H1 (cell line): Measurements from ENCODE around the gene TRAPPC5. TPM values are rescaled to one million over a fixed set of nuclear protein-coding genes. Genes with fewer than 3 reads are reported as not detected.

ENCODE experiments used
- CTCF ChIA-PET: fragments of 300-600 bp; sonication (Branson Sonifier 250); formaldehyde crosslinking; loops from one replicate; lab custom pipeline; 2021; ENCODE audit not compliant: partially characterized antibody; lab: Charles Lee
- POLR2A ChIA-PET: fragments of 300-600 bp; sonication (Branson Sonifier 250); formaldehyde crosslinking; loops from one replicate; lab custom pipeline; 2021; ENCODE audit warnings: inconsistent platforms; ENCODE audit not compliant: partially characterized antibody; lab: Charles Lee
- DNase-seq, 2 experiments: peaks; one replicate each; pipeline versions ENCODE4 v3.0.0 to v3.0.0-alpha.2; 2010 to 2022; ENCODE audit warnings: low spot score in 2 of 2, low read depth in 1 of 2, mixed read lengths in 1 of 2
- FAIRE-seq: peaks from 2 replicates; lab custom pipeline; 2011; peaks lifted over from hg19 to GRCh38; lab: Jason Lieb, UNC
- H2AFZ ChIP-seq: 2 replicates; pipeline ENCODE4 v1.8.1; 2012; ENCODE audit warnings: low read length, inconsistent platforms
- H2AK5ac ChIP-seq: 2 replicates; pipeline ENCODE4 v1.6.1; 2013; ENCODE audit warnings: low read depth, low read length
- H2BK120ac ChIP-seq: replicated peaks from 2 replicates; pipeline ENCODE3; 2013; ENCODE audit warnings: low read depth, low read length, inconsistent platforms
- H2BK12ac ChIP-seq: 2 replicates; pipeline ENCODE4 v1.6.1; 2013; ENCODE audit warnings: low read depth, low read length
- H2BK15ac ChIP-seq: 2 replicates; pipeline ENCODE4 v1.6.1; 2013; ENCODE audit warnings: low read length
- H2BK20ac ChIP-seq: 2 replicates; pipeline ENCODE4 v1.6.1; 2013; ENCODE audit warnings: low read length
- H2BK5ac ChIP-seq: 2 replicates; pipeline ENCODE4 v1.6.1; 2013; ENCODE audit warnings: low read depth, low read length
- H3K14ac ChIP-seq: 2 replicates; pipeline ENCODE4 v1.6.1; 2013; ENCODE audit warnings: inconsistent platforms; ENCODE audit not compliant: insufficient read length
- H3K18ac ChIP-seq: 2 replicates; pipeline ENCODE4 v1.6.1; 2013; ENCODE audit warnings: low read length; ENCODE audit errors: extremely low read depth
- H3K23ac ChIP-seq: 2 replicates; pipeline ENCODE4 v1.6.1; 2013; ENCODE audit warnings: inconsistent platforms; ENCODE audit not compliant: insufficient read length
- H3K23me2 ChIP-seq: 2 replicates; pipeline ENCODE4 v1.6.1; 2013; ENCODE audit warnings: low read depth, low read length
- H3K27ac ChIP-seq: 2 replicates; pipeline ENCODE4 v1.6.1; 2011; ENCODE audit warnings: low read depth, low read length, inconsistent platforms
- H3K27me3 ChIP-seq, 4 experiments: replicated peaks in 1 of 4; 1 replicate in 1 of 4; 2 replicates in 3 of 4; pipeline versions ENCODE4 v1.6.1 to v1.8.1; 2011 to 2013; ENCODE audit warnings: low read length in 3 of 4, mild to moderate bottlenecking in 3 of 4, inconsistent platforms in 2 of 4, mixed read lengths in 2 of 4, moderate library complexity in 1 of 4; ENCODE audit not compliant: control insufficient read depth in 3 of 4, insufficient read depth in 3 of 4; ENCODE audit errors: extremely low read depth in 1 of 4
- H3K36me3 ChIP-seq, 4 experiments: 2 replicates each; pipeline versions ENCODE4 v1.6.1 to v1.8.1; 2011 to 2013; ENCODE audit warnings: mild to moderate bottlenecking in 4 of 4, low read length in 3 of 4, moderate library complexity in 2 of 4, control low read depth in 1 of 4, inconsistent platforms in 1 of 4; ENCODE audit not compliant: insufficient read depth in 4 of 4, control insufficient read depth in 2 of 4
- H3K4ac ChIP-seq: replicated peaks from 2 replicates; pipeline ENCODE3; 2013; ENCODE audit warnings: low read length, low read depth, mixed read lengths, inconsistent platforms; ENCODE audit not compliant: insufficient read length
- H3K4me1 ChIP-seq, 4 experiments: replicated peaks in 1 of 4; 1 replicate in 1 of 4; 2 replicates in 3 of 4; pipeline versions ENCODE4 v1.6.1 to v1.8.1; 2011 to 2013; ENCODE audit warnings: low read length in 3 of 4, inconsistent platforms in 2 of 4, mixed read lengths in 1 of 4; ENCODE audit not compliant: insufficient read depth in 4 of 4, control insufficient read depth in 3 of 4
- H3K4me2 ChIP-seq, 2 experiments: 2 replicates each; pipeline versions ENCODE4 v1.6.1 to v1.8.1; 2011 to 2013; ENCODE audit warnings: low read depth in 2 of 2, low read length in 2 of 2, control low read depth in 1 of 2, inconsistent platforms in 1 of 2, mild to moderate bottlenecking in 1 of 2; ENCODE audit not compliant: insufficient read depth in 1 of 2
- H3K4me3 ChIP-seq, 4 experiments: fragments of 200-600, 300-600 bp in 1 of 4; sonication (generic), shearing (Covaris generic), sonication (Bioruptor Twin) in 1 of 4; 2 replicates each; pipeline versions ENCODE4 v1.5.1 to v1.8.1; 2011 to 2016; ENCODE audit warnings: low read length in 4 of 4, low read depth in 3 of 4, control low read depth in 2 of 4, inconsistent platforms in 2 of 4, mild to moderate bottlenecking in 2 of 4, mixed read lengths in 1 of 4, moderate library complexity in 1 of 4; ENCODE audit not compliant: insufficient read depth in 2 of 4; ENCODE audit errors: extremely low read depth in 1 of 4
- H3K56ac ChIP-seq: replicated peaks from 2 replicates; pipeline ENCODE3; 2013; ENCODE audit warnings: low read depth, mild to moderate bottlenecking, mixed read lengths, low read length, inconsistent platforms; ENCODE audit not compliant: insufficient read length
- H3K79me1 ChIP-seq: 2 replicates; pipeline ENCODE4 v1.6.1; 2013; ENCODE audit warnings: low read depth, low read length, control low read depth
- H3K79me2 ChIP-seq, 2 experiments: 2 replicates each; pipeline versions ENCODE4 v1.6.1 to v1.8.1; 2012 to 2013; ENCODE audit warnings: low read length in 2 of 2, mild to moderate bottlenecking in 2 of 2, inconsistent platforms in 1 of 2; ENCODE audit not compliant: insufficient read depth in 2 of 2, control insufficient read depth in 1 of 2
- H3K9ac ChIP-seq, 4 experiments: replicated peaks in 1 of 4; 1 replicate in 1 of 4; 2 replicates in 3 of 4; pipeline versions ENCODE4 v1.6.1 to v1.8.1; 2011 to 2013; ENCODE audit warnings: low read depth in 3 of 4, low read length in 3 of 4, control low read depth in 2 of 4, mild to moderate bottlenecking in 2 of 4, moderate library complexity in 2 of 4, inconsistent platforms in 1 of 4; ENCODE audit errors: extremely low read depth in 1 of 4
- H3K9me3 ChIP-seq, 2 experiments: 2 replicates each; pipeline versions ENCODE4 v1.6.1 to v1.8.1; 2012 to 2013; ENCODE audit warnings: mild to moderate bottlenecking in 2 of 2, moderate library complexity in 2 of 2, control low read depth in 1 of 2, inconsistent platforms in 1 of 2, low read depth in 1 of 2, low read length in 1 of 2, mixed read lengths in 1 of 2; ENCODE audit not compliant: insufficient read depth in 2 of 2
- H4K20me1 ChIP-seq, 2 experiments: replicated peaks in 1 of 2; 2 replicates each; pipeline versions ENCODE3 to v1.8.1; 2011 to 2013; ENCODE audit warnings: inconsistent platforms in 2 of 2, low read length in 2 of 2, mild to moderate bottlenecking in 1 of 2; ENCODE audit not compliant: insufficient read depth in 2 of 2, control insufficient read depth in 1 of 2
- H4K5ac ChIP-seq: 2 replicates; pipeline ENCODE4 v1.6.1; 2013; ENCODE audit warnings: low read length, low read depth, mixed read lengths, inconsistent platforms; ENCODE audit not compliant: insufficient read length
- H4K8ac ChIP-seq: 2 replicates; pipeline ENCODE4 v1.8.0; 2013; ENCODE audit warnings: mild to moderate bottlenecking, moderate library complexity, low read length, inconsistent platforms; ENCODE audit not compliant: insufficient read depth; ENCODE audit errors: extremely low read depth
- H4K91ac ChIP-seq: replicated peaks from 2 replicates; pipeline ENCODE3; 2013; ENCODE audit warnings: low read length, mixed read lengths, inconsistent platforms; ENCODE audit not compliant: insufficient read length
- BCL11A ChIP-seq, 2 experiments: IDR thresholded peaks; one replicate each; pipeline ENCODE4 v1.6.1; 2011; ENCODE audit warnings: low read depth in 2 of 2, low read length in 2 of 2, mild to moderate bottlenecking in 2 of 2
- CREB1 ChIP-seq: IDR thresholded peaks from 2 replicates; pipeline ENCODE4 v1.6.1; 2012; ENCODE audit warnings: inconsistent platforms
- GTF2F1 ChIP-seq: IDR thresholded peaks from 2 replicates; pipeline ENCODE4 v1.6.1; 2012; ENCODE audit warnings: low read depth, low read length, improper control_type of control experiment, borderline replicate concordance
- JUND ChIP-seq: IDR thresholded peaks from 2 replicates; pipeline ENCODE4 v1.6.1; 2011; ENCODE audit warnings: mild to moderate bottlenecking, improper control_type of control experiment, low read length
- RBBP5 ChIP-seq: IDR thresholded peaks from 2 replicates; pipeline ENCODE4 v1.7.1; 2012; ENCODE audit warnings: low read depth, mild to moderate bottlenecking, inconsistent platforms, low read length, moderate library complexity, borderline replicate concordance
- SAP30 ChIP-seq: fragments of 300-600 bp; sonication (generic); IDR thresholded peaks from 2 replicates; pipeline ENCODE4 v1.7.1; 2012; ENCODE audit warnings: low read length, moderate library complexity, mild to moderate bottlenecking, inconsistent platforms; ENCODE audit not compliant: insufficient read depth, insufficient replicate concordance
- SP2 ChIP-seq: IDR thresholded peaks from 2 replicates; pipeline ENCODE4 v1.6.1; 2012; ENCODE audit warnings: mild to moderate bottlenecking, low read length, inconsistent platforms
- TBP ChIP-seq: IDR thresholded peaks from 2 replicates; pipeline ENCODE4 v1.6.1; 2011; ENCODE audit warnings: low read depth, low read length, improper control_type of control experiment
- TCF12 ChIP-seq: IDR thresholded peaks from 2 replicates; pipeline ENCODE4 v1.6.1; 2011; ENCODE audit warnings: low read depth, mild to moderate bottlenecking, low read length
- TEAD4 ChIP-seq: IDR thresholded peaks from 2 replicates; pipeline ENCODE4 v1.6.1; 2012; ENCODE audit warnings: low read depth, low read length, inconsistent platforms, mixed read lengths
- WGBS, 2 experiments: shearing (Covaris generic) in 1 of 2; methylation state at CpG; one replicate each; pipeline versions ENCODE4 v1.1.6 to v1.1.7; 2013 to 2015; ENCODE audit warnings: low lambda C conversion rate in 2 of 2, mixed read lengths in 2 of 2, inconsistent platforms in 1 of 2, low coverage in 1 of 2, missing lambda C conversion rate in 1 of 2; ENCODE audit not compliant: insufficient replicate concordance in 2 of 2, insufficient coverage in 1 of 2, insufficient read length in 1 of 2; ENCODE audit errors: extremely low coverage in 1 of 2, missing lambda C conversion rate in 1 of 2; 5-methylcytosine and 5-hydroxymethylcytosine counted together
- polyA plus RNA-seq, 7 experiments: library from polyadenylated mRNA; depleted of rRNA in 3 of 7; stranded (reverse) in 5 of 7; unstranded in 2 of 7; fragments of >200 nt in 5 of 7; fragments of 200-250 nt in 2 of 7; gene quantifications; 1 replicate in 5 of 7; 2 replicates in 1 of 7; 4 replicates in 1 of 7; pipeline versions ENCODE4 v1.2.1 to v1.2.3, GENCODE V29; 2011 to 2013; ENCODE audit warnings: missing spikeins in 2 of 7, mixed read lengths in 2 of 7
- total RNA-seq: library from RNA; stranded (reverse); fragmentation: NEBNext Ultra II Directional; extraction: Animal tissue kit (Norgen Biotek cat#: 25700); gene quantifications from 2 replicates; pipeline ENCODE4 v1.2.1, GENCODE V29; 2021
- TF ChIP-seq, protein P1 (sequence below): IDR thresholded peaks from 2 replicates; pipeline ENCODE4 v1.6.1; 2011; ENCODE audit warnings: low read length, improper control_type of control experiment

The TRAPPC5 gene
- total and polyA plus RNA-seq, 2 of the 8 experiments (the other 6 are each of a cell fraction or from before 2014, with no cell fraction given), result 109 to 120 TPM

DNA sequence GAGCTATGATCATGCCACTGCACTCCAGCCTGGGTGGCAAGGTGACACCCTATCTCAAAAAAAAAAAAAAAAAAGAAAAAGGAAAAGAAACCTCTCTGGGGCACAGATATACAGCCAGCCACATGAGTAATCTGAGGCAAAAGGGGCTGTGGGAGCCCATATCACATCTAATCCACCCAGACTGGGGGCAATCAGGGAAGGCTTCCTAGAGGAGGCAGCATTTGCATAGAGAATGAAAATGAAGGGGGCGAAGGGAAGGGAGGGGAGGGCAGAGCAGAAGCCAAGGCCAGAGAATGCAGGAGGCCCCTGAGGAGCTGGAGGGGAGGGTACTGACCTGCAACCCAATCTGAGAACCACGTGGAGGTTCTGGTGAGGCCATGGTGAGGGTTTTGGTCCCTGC is 30.5 kb upstream of the TRAPPC5 start:
- Histone ChIP-seq H4K20me1 (peaks cover 0 to 5% of the 10 kb centered on the region in 2 experiments), H2AFZ (no peak overlapping the region), H4K91ac (no peak overlapping the region)
- no peak for DNase-seq
- TF ChIP-seq SP2 (no peak), RBBP5 (no peak), GTF2F1 (no peak), BCL11A (IDR thresholded peaks at IDR 0.05; ENCODE audit: low read depth in 2 of 2, low read length in 2 of 2) (no peak), TEAD4 (no peak), TBP (no peak), CREB1 (no peak), SAP30 (no peak), TCF12 (no peak), JUND (no peak)
- TF ChIP-seq, protein P1, sequence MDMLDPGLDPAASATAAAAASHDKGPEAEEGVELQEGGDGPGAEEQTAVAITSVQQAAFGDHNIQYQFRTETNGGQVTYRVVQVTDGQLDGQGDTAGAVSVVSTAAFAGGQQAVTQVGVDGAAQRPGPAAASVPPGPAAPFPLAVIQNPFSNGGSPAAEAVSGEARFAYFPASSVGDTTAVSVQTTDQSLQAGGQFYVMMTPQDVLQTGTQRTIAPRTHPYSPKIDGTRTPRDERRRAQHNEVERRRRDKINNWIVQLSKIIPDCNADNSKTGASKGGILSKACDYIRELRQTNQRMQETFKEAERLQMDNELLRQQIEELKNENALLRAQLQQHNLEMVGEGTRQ, result no peak
- TF ChIP-seq, all 59 proteins: peak for 0
- 0 out of 2 replicates have a peak, but pooled peaks cover 2% of the 10 kb centered on the region for H3K23me2 ChIP-seq
- CTCF ChIA-PET, result interaction anchor here (0.6 to 1.9 kb wide), 5 partner anchors 9 to 252 kb away, joined by 3 to 7 read pairs (median 5); partner anchors contain the start of gene TRAPPC5
- no peak overlapping the region for H2BK5ac ChIP-seq
- no peak overlapping the region for H3K27ac ChIP-seq
- H3K4me1 ChIP-seq, result peaks cover 0 to 2% (median 0%) of the 10 kb centered on the region in 4 experiments; a peak in 4 of 7 replicates
- no peak for FAIRE-seq
- no peaks in the 10 kb centered on the region for H3K79me1 ChIP-seq
- no peak overlapping the region for H2AK5ac ChIP-seq
- H2BK12ac ChIP-seq, result no peak overlapping the region
- H2BK15ac ChIP-seq, result no peak overlapping the region
- H3K23ac ChIP-seq, result no peak overlapping the region
- no peaks in the 10 kb centered on the region for H3K79me2 ChIP-seq
- no peak overlapping the region for H3K4me3 ChIP-seq
- H4K5ac ChIP-seq, result no peak overlapping the region
- H3K9me3 ChIP-seq, result no peaks in the 10 kb centered on the region
- no peak overlapping the region for H2BK120ac ChIP-seq
- WGBS, 2 experiments, result 67% methylated on average over 2 of the region's 2 CpGs; no CpG with 5 or more reads in 1 of the 2 experiments
- no peak overlapping the region for H3K9ac ChIP-seq
- 0 out of 8 replicates have a peak, but pooled peaks cover 0 to 3% (median 0%) of the 10 kb centered on the region in 4 experiments for H3K36me3 ChIP-seq
- no peak overlapping the region for H3K14ac ChIP-seq
- H4K8ac ChIP-seq, result no peak overlapping the region
- H2BK20ac ChIP-seq, result no peak overlapping the region
- no peak overlapping the region for H3K4ac ChIP-seq
- no peak overlapping the region for H3K56ac ChIP-seq
- H3K18ac ChIP-seq, result no peak overlapping the region
- peaks cover 2 to 18% (median 6%) of the 10 kb centered on the region in 4 experiments for H3K27me3 ChIP-seq
- H3K4me2 ChIP-seq, result no peak overlapping the region
- POLR2A ChIA-PET, result interaction anchor here (0.6 to 1.4 kb wide), 2 partner anchors 9 to 112 kb away, joined by 3 read pairs; no protein-coding TSS in a partner anchor
